CD4-positive, alpha-beta T cell treated with Interferon alpha-2 for 1 hour (primary cell): ENCODE data around the gene KIF3B.
"Not testable (repeated sequence)": the region's sequence is repeated elsewhere in the genome, so short reads cannot be mapped to it uniquely, and the experiment has no call there.

ENCODE experiments used
- DNase-seq, 2 donors: peaks; one replicate each; pipeline ENCODE4 v3.0.0-alpha.2; 2020 to 2022

The KIF3B gene

GRCh38 chr20:32277361-32278198, at the start of gene KIF3B:
TSS of gene KIF3B (plus strand) at chr20:32277651. CDS start at chr20:32309778, 32,127 bp downstream.
- DNase-seq: peak; percentile 87 to 92

GRCh38 chr20:32227744-32228688, 49.4 kb upstream of the KIF3B start:
- no peak for DNase-seq

- no peak for DNase-seq
Measured at GRCh38 chr20:32229251-32229747, 48.2 kb upstream of the KIF3B start.

- DNase-seq: no peak
Measured at GRCh38 chr20:32230707-32231106, 46.7 kb upstream of the KIF3B start.

GRCh38 chr20:32231245-32231644, 46.2 kb upstream of the KIF3B start:
- DNase-seq: no peak

GRCh38 chr20:32231847-32232246, 45.6 kb upstream of the KIF3B start:
- DNase-seq: peak; percentile 26 to 69

- no peak for DNase-seq
Measured at GRCh38 chr20:32232326-32232886, 45.0 kb upstream of the KIF3B start.

- no peak for DNase-seq
Measured at GRCh38 chr20:32233286-32233685, 44.2 kb upstream of the KIF3B start.

- no peak for DNase-seq
Measured at GRCh38 chr20:32234135-32234808, 43.2 kb upstream of the KIF3B start.

- DNase-seq: no peak
Measured at GRCh38 chr20:32235331-32236047, 42.0 kb upstream of the KIF3B start.

- no peak for DNase-seq
Measured at GRCh38 chr20:32236048-32236533, 41.4 kb upstream of the KIF3B start.

GRCh38 chr20:32236819-32237218, 40.6 kb upstream of the KIF3B start:
- no peak for DNase-seq

GRCh38 chr20:32237419-32237818, 40.0 kb upstream of the KIF3B start:
- no peak for DNase-seq

GRCh38 chr20:32238483-32239425, 38.7 kb upstream of the KIF3B start:
- no peak for DNase-seq

GRCh38 chr20:32240205-32240604, 37.2 kb upstream of the KIF3B start:
- DNase-seq: no peak

GRCh38 chr20:32241807-32242206, 35.6 kb upstream of the KIF3B start:
- DNase-seq: no peak

GRCh38 chr20:32244150-32244823, 33.2 kb upstream of the KIF3B start:
- DNase-seq: no peak

GRCh38 chr20:32244959-32245358, 32.5 kb upstream of the KIF3B start:
- DNase-seq: no peak

GRCh38 chr20:32246208-32246607, 31.2 kb upstream of the KIF3B start:
- not testable (repeated sequence) for DNase-seq

GRCh38 chr20:32248043-32248442, 29.4 kb upstream of the KIF3B start:
- DNase-seq: no peak
